Erythroblast (primary cell): ENCODE results near the gene MBTD1.

Experiments used
- GATA1 ChIP-seq: IDR thresholded peaks from 2 replicates; pipeline ENCODE4 v1.6.1; 2011; ENCODE audit warnings: low read depth, mild to moderate bottlenecking, control low read depth, low read length, moderate library complexity
- POLR2A ChIP-seq: IDR thresholded peaks from 2 replicates; pipeline ENCODE4 v1.6.1; 2011; ENCODE audit warnings: mild to moderate bottlenecking, low read length

GRCh38 chr17:51165680-51166197 lies 94.1 kb downstream of the MBTD1 start:
- TF ChIP-seq POLR2A = peak; percentile 27
- TF ChIP-seq GATA1 = no peak
